Loucy (cell line): ENCODE data around the gene PTPRN2.

Experiments used
- H2AFZ ChIP-seq: fragments of 200-600 bp; sonication (generic); 2 replicates; pipeline ENCODE4 v1.6.0; 2016; ENCODE audit warnings: antibody characterized with exemption, mild to moderate bottlenecking, low read length, moderate library complexity
- H3F3A ChIP-seq: fragments of 200-600 bp; 2 replicates; pipeline ENCODE4 v1.6.0; 2016; ENCODE audit warnings: antibody characterized with exemption, low read depth, mild to moderate bottlenecking
- H3K27me3 ChIP-seq: fragments of 200-600 bp; sonication (generic); 2 replicates; pipeline ENCODE4 v1.6.1; 2014; ENCODE audit warnings: low read length, mild to moderate bottlenecking; ENCODE audit not compliant: insufficient read depth, poor library complexity, severe bottlenecking
- H3K36me3 ChIP-seq: fragments of 200-600 bp; sonication (generic); 2 replicates; pipeline ENCODE4 v1.6.1; 2016; ENCODE audit warnings: low read length; ENCODE audit not compliant: insufficient read depth
- H3K4me1 ChIP-seq: fragments of 200-600 bp; sonication (generic); 2 replicates; pipeline ENCODE4 v1.5.1; 2014; ENCODE audit warnings: low read length, mild to moderate bottlenecking; ENCODE audit not compliant: insufficient read depth, poor library complexity, severe bottlenecking
- H3K4me2 ChIP-seq: fragments of 200-600 bp; sonication (generic); 2 replicates; pipeline ENCODE4 v1.6.0; 2014; ENCODE audit warnings: antibody characterized with exemption, low read length, low read depth, mild to moderate bottlenecking; ENCODE audit not compliant: poor library complexity, severe bottlenecking
- H3K4me3 ChIP-seq: fragments of 200-600 bp; sonication (generic); 2 replicates; pipeline ENCODE4 v1.5.1; 2014; ENCODE audit warnings: low read length, mild to moderate bottlenecking, mixed read lengths; ENCODE audit not compliant: poor library complexity, severe bottlenecking
- H3K79me2 ChIP-seq: fragments of 200-600 bp; sonication (generic); 2 replicates; pipeline ENCODE4 v1.6.1; 2014; ENCODE audit warnings: low read length; ENCODE audit not compliant: insufficient read depth
- H3K9ac ChIP-seq: fragments of 200-600 bp; sonication (generic); 2 replicates; pipeline ENCODE4 v1.6.0; 2014; ENCODE audit warnings: mild to moderate bottlenecking, low read depth, low read length, moderate library complexity; ENCODE audit not compliant: poor library complexity, severe bottlenecking
- H3K9me2 ChIP-seq: fragments of 200-600 bp; sonication (generic); replicated peaks from 2 replicates; pipeline ENCODE4 v1.6.1; 2016; ENCODE audit warnings: low read depth, low read length, mixed read lengths
- H3K9me3 ChIP-seq: fragments of 200-600 bp; sonication (generic); 2 replicates; pipeline ENCODE4 v1.6.1; 2014; ENCODE audit warnings: mild to moderate bottlenecking, antibody characterized with exemption, low read length, low read depth; ENCODE audit not compliant: insufficient read depth
- H4K20me1 ChIP-seq: fragments of 200-600 bp; sonication (generic); 2 replicates; pipeline ENCODE4 v1.6.0; 2014; ENCODE audit warnings: antibody characterized with exemption, low read length, mild to moderate bottlenecking; ENCODE audit not compliant: insufficient read depth, poor library complexity, severe bottlenecking
- CTCF ChIP-seq: fragments of 200-600 bp; sonication (generic); conservative IDR thresholded peaks from 2 replicates; pipeline ENCODE4 v1.5.1; 2014; ENCODE audit warnings: mild to moderate bottlenecking, antibody characterized with exemption, low read length
- EZH2phosphoT487 ChIP-seq: fragments of 200-600 bp; IDR thresholded peaks from 2 replicates; pipeline ENCODE4 v1.6.1; 2018; ENCODE audit warnings: antibody characterized with exemption, mild to moderate bottlenecking, moderate library complexity, borderline replicate concordance

PTPRN2 gene

GRCh38 chr7:157498657-157499056 is 1089.0 kb downstream of the PTPRN2 start:
- H4K20me1 ChIP-seq: no peaks in the 10 kb centered on the region
- H3K27me3 ChIP-seq: no peaks in the 10 kb centered on the region
- no peaks in the 10 kb centered on the region for H3K4me1 ChIP-seq
- no peak overlapping the region for H3K4me3 ChIP-seq
- H3K9me3 ChIP-seq: no peaks in the 10 kb centered on the region; the same call in 1 of the 2 replicates
- no peaks in the 10 kb centered on the region for H3K9me2 ChIP-seq
- no peak overlapping the region for H2AFZ ChIP-seq
- H3K36me3 ChIP-seq: no peaks in the 10 kb centered on the region
- H3K79me2 ChIP-seq: no peaks in the 10 kb centered on the region
- no peak overlapping the region for H3K9ac ChIP-seq
- no peak for TF ChIP-seq CTCF
- no peak for TF ChIP-seq EZH2phosphoT487
- no peaks in the 10 kb centered on the region for H3F3A ChIP-seq
- no peak overlapping the region for H3K4me2 ChIP-seq

GRCh38 chr7:157497744-157498651 is 1089.6 kb downstream of the PTPRN2 start:
- H3K9ac ChIP-seq: no peak overlapping the region
- H2AFZ ChIP-seq: no peak overlapping the region
- H3K4me1 ChIP-seq: no peaks in the 10 kb centered on the region
- H3K4me2 ChIP-seq: no peak overlapping the region
- H3K9me3 ChIP-seq: no peaks in the 10 kb centered on the region; the same call in 1 of the 2 replicates
- H3K27me3 ChIP-seq: no peaks in the 10 kb centered on the region
- no peaks in the 10 kb centered on the region for H3K36me3 ChIP-seq
- TF ChIP-seq EZH2phosphoT487 (no peak), CTCF (no peak)
- H3K4me3 ChIP-seq: no peak overlapping the region
- no peaks in the 10 kb centered on the region for H4K20me1 ChIP-seq
- H3F3A ChIP-seq: no peaks in the 10 kb centered on the region
- no peaks in the 10 kb centered on the region for H3K79me2 ChIP-seq
- H3K9me2 ChIP-seq: no peaks in the 10 kb centered on the region

GRCh38 chr7:157497367-157497743 is 1090.3 kb downstream of the PTPRN2 start:
- Histone ChIP-seq H3K79me2 (no peaks in the 10 kb centered on the region), H3K4me2 (no peak overlapping the region), H3K36me3 (no peaks in the 10 kb centered on the region), H3K9me2 (no peaks in the 10 kb centered on the region), H2AFZ (no peak overlapping the region), H3F3A (no peaks in the 10 kb centered on the region), H3K4me3 (no peak overlapping the region), H3K9ac (no peak overlapping the region), H3K9me3 (no peaks in the 10 kb centered on the region; the same call in 1 of the 2 replicates), H3K27me3 (no peaks in the 10 kb centered on the region), H4K20me1 (no peaks in the 10 kb centered on the region), H3K4me1 (no peaks in the 10 kb centered on the region)
- no peak for TF ChIP-seq CTCF
- no peak for TF ChIP-seq EZH2phosphoT487
